Activated effector memory CD4-positive, alpha-beta T cell treated with Interleukin-2 at 50 U/mL for 16 hours (primary cell): ENCODE results near the gene RIN1.
"Not testable (repeated sequence)": the region's sequence is repeated elsewhere in the genome, so short reads cannot be mapped to it uniquely, and the experiment has no call there.

Experiments used
- DNase-seq: peaks from one replicate; pipeline ENCODE4 v3.0.0-alpha.2; 2020

RIN1 gene, protein sequence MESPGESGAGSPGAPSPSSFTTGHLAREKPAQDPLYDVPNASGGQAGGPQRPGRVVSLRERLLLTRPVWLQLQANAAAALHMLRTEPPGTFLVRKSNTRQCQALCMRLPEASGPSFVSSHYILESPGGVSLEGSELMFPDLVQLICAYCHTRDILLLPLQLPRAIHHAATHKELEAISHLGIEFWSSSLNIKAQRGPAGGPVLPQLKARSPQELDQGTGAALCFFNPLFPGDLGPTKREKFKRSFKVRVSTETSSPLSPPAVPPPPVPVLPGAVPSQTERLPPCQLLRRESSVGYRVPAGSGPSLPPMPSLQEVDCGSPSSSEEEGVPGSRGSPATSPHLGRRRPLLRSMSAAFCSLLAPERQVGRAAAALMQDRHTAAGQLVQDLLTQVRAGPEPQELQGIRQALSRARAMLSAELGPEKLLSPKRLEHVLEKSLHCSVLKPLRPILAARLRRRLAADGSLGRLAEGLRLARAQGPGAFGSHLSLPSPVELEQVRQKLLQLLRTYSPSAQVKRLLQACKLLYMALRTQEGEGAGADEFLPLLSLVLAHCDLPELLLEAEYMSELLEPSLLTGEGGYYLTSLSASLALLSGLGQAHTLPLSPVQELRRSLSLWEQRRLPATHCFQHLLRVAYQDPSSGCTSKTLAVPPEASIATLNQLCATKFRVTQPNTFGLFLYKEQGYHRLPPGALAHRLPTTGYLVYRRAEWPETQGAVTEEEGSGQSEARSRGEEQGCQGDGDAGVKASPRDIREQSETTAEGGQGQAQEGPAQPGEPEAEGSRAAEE

DNA sequence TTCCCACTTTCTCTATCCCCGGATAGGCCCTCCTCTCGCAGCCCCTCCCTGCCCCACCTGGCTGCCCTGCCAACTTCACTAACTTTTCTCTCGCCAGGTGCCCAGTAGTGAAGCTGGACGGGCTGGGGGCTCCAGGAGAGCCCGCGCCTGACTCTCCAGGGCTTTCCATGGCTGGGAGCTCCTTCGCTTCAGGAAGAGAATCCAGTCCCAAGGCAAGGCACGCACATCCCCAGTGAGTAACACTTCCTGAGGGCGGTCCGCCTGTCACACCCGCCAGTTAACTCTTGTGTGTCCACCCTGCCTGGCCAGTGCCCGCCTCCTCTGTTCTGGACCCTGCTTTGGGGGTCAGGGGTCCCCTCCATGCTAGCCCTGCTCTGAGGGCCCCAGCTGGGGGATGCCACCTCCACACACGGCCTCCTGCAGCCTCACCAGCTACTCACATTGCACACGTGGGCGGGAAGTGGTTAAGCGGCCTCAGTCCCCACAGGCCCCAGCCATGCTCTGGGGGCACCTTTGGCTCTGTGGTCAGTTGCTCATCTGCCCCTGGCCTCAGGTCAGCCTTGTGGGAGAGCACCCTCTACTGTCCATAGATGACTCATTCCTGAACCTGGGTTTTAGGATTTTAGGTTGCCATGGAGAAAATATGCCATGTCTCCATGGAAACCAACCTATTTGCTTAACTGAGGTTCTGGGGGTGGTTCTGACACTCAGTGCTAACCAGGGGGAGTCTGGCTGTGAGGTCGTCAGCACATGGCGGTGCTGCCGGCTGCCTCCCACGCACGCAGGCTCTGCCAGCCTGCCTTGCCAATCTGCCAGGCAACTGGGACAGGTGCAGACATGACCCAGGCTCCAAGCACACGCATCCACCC is at the start of gene RIN1:
RIN1 (minus strand) TSS at position 201 of the 869 bp plus-strand sequence; CDS start at position 169, 32 bp downstream.
- DNase-seq: no peak

DNA sequence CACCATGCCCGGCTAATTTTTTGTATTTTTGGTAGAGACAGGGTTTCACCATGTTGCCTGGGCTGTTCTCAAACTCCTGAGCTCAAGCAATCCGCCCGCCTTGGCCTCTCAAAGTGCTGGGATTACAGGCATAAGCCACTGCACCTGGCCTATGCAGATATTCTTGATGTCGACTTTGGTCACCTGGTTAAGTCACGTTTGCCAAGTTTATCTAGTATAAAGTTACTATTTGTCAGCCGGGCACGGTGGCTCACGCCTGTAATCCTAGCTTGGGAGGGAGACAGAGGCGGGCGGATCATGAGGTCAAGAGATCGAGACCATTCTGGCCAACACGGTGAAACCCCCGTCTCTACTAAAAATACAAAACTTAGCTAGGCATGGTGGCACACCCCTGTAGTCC is 48.1 kb upstream of the RIN1 start:
- DNase-seq: not testable (repeated sequence)

DNA sequence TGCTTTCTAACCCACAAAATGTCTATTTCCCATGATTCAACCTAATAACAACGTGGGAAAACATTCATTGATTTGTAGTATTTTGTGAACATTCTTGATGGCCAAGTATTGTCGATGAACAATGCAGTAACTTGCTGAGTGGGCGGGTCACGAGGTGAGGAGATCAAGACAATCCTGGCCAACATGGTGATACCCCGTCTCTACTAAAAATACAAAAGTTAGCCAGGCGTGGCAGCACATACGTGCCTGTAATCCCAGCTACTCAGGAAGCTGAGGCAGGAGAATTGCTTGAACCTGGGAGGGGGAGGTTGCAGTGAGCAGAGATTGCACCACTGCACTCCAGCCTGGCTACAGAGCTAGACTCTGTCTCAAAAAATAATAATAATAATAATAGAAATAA is 44.0 kb upstream of the RIN1 start:
- not testable (repeated sequence) for DNase-seq

DNA sequence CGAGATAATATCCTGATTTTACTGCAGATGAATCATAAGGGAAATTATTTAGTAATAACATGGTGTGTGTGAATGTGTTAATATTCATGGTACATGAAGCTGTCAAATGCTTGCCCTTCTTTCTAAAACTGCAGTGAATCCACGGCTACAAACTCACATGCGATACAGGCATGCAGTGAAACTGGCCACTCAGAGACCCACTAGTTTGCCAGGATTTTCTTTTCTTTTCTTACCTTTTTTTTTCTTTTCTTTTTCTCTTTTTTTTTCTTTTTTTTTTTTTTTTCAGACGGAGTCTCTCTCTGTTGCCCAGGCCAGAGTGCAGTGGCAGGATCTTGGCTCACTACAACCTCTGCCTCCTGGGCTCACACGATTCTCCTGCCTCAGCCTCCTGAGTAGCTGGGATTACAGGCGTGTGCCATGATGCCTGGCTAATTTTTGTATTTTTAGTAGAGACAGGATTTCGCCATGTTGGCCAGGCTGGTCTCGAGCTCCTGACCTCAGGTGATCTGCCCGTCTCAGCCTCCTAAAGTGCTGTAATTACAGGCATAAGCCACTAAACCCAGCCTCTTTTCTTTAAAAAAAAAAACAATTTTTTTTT is 37.6 kb upstream of the RIN1 start:
- not testable (repeated sequence) for DNase-seq

DNA sequence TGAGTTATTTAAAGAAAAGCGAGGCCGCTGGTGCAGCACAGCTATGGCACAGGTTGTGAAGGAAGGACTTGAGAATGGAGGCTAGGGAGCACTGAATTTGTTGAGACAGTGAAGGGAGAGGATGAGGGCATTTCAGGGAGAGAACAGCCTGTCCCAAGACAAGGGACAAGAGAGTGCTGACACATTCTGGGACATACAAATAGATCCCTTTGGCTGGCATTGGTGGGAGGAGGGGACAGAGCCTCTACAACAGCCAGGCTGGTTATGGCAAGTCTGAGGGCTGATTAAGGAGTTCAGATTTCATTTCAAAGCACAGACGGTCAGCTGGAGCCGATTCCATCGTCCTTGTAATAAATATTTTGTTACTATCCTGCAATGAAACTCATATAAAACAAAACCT is 37.0 kb upstream of the RIN1 start:
- DNase-seq: no peak

DNA sequence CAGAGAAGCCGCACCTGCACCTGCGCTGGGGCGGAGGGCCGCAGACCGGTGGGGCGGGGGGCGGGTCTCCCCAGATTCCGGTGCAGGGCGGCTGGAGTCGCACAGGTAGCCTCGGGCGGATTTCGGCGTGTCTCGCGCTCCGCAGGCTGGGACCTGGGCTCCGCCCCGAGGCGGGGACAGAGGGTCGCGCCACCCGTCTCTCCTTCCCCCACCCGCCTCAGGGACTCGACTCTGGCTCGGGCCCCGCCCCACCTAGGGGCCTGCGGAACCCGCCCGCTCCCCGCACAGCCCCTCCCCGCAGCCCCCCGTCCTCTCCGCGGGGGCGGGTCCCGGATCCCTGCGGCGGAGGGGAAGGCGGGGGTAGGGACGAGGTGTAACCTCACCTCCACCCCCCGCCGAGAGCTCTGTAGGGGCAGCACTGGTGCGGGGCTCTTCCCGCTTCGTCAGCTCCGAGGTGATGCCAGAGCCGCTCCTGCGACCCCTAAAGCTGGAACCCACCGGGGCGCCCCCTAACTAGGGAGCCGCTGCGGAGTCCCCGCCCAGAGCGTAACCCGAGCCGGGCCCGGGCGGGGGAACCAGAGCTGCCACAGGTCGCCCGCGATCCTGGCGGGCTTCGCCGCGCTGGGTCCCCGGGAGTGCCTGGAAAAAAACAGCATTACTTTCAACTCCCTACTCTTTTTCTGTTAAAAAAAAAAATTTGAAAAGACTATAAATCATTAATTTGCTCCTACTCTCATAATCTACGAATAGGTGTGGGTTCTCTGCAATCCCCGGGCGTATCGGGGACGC is 35.6 kb upstream of the RIN1 start, which contains the start of gene SLC29A2:
SLC29A2 (minus strand) TSS at position 134 of the 789 bp plus-strand sequence. CDS start 169 bp downstream, outside the sequence.
- peak; percentile 72 for DNase-seq

DNA sequence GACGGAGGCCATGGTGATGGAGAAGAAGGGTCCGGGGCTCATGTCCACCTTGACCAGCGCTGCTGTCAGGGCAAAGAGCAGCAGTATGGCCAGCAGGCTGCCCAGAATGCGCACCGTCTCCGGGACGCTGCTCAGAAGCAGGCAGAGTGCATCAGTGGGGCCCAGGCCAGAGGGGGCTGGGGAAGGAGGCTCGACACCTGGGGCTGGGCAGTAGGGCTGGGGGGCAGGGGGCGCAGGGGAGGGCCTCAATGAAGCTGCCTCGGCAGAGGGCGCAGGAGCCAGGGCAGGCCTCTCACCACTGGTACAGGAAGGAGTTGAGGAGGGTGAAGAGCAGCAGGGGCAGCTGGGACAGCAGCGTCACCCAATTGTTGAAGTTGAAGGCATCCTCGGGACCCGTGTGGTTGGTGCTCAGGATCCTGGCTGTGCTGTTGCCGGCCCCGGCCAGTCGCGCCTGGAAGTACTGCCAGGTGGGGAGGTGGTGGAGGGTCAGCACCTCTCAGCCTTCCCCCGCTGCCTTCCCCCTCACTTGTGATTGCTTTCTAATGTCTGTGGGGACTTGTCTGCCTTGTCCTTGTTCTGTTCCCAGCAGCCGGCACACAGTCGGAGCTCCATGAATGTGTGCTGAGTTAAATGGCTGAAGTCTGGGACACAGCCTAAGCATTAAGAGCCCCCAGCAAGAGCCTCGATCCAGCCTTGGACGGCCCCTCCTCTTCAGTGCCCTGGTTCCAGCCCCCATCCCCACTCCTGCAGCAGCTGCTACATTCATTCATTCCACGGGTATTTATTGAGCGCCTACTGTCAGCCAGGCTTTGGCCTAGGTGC is 33.0 kb upstream of the RIN1 start:
- no peak for DNase-seq

DNA sequence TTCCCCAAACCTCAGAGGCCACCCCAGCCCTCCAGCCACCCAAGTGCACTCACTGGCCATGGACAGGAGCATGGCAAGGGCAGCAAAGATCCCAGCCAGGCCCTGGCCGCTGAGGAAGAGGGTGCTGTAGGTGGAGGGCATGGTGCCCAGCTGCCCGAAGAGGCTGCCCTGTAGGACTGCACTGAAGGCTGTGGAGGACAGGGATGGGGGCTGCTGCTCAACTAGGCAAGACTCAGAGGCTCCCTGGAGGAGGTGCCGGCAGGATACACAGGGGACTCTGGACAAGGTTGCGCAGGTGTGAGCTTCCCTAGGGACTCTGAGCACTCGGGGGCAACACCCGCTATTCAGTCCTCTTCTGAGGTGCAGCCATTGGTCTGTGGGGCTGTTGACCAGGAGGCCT is 32.2 kb upstream of the RIN1 start:
- DNase-seq: no peak

DNA sequence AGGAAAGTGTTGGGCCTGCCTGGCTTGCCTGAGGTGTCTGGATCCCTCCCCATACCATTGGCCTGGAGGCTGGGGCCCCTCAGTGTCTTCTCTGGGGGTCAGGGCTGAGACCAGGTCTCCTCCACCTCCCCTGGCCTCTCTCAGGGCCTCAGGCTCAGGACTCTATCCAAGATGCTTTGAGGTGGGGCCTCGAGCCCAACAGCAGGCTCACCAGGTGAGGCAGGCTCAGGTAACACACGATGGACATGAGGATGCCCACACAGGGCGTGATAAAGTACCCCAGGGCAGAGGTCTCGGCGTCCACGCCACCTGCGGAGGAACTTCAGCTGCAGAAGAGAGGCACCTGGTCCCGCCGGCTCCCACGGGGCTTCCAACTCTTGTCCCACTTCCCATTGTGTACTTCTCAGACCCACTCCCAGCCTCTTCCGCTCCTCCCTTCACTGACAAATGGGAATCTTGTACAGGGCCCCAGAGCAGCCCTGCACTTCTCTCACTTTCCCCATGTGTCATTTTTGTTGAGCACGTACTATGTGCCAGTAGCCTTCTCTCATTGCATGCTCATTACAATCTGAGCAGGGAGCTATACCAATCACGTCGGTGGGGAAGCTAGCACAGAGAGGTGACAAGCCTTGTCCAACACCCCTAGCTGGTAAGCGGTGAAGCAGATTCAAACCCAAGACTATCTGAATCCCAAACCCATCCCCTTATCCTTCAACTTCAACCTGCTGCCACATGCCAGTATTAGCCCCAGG is 31.5 kb upstream of the RIN1 start:
- no peak for DNase-seq

DNA sequence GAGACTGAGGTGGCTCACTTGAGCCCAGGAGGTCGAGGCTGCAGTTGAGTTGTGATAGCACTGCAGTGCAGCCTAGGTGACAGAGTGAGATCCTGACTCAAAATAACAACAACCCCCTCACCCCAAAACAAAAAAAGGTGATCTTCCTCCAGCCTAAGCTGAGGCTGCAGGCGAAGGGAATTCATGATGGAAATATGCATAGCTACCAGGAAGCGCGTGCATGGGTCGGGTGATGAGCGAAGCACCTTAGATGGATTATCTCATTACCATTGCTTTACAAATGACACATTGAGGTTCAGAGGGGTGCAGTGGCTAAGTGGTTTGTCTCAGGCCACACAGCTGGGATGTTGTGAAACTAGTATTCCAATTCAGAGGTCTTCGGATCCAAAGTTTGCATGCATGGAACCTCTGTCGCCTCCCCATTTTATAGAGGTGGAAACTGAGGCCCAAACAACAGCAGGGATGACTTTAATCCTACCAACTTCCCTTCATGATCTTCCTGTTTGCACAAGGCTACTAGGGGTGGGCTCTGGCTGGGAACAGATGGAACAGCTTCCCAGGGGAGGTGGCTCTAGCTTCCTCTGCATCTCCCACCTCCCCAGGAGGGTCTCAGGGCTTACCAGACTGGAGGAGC is 30.7 kb upstream of the RIN1 start:
- no peak for DNase-seq

DNA sequence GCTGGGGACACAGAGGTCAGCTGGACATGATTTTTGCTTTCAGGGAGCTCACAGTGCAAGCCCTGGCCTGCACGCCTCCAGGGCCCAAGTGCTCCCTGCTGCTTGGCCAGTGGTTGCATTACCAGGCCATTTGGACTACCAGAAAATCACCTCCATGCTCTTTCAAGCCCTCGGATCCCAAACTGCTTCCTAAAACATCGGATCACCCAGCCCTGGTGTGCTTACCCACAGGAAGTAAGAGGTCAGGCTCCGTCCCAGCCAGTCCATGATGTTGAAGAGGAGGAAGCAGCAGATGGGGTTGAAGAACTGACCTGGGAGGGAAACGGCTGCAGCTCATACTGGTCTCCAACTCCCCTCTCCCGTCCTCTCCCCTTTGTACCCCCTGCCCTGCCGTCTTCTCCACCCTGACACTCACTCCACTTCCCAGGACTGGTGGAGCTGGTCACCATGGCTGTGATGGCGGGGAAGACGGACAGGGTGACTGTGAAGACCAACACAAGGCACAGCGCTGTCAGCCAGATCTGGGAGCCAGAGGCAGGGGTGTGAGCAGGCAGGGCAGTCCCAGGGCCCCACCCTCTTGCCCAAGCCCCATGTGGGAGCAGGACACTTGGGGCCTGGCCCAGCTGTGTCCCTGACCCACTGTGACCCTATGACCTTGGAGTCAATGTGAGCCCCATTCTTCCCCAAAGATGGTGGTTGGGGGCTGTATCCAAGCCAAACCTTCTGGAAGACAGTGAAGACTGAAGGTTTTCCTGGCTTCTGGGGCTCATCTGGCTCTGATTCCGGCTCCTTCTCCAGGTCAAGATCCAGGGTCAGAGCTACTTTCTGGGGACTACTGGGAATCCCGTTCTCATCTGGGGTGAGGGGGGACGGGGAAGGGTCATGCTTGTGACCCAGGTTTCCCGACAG is 29.7 kb upstream of the RIN1 start:
- DNase-seq: no peak

DNA sequence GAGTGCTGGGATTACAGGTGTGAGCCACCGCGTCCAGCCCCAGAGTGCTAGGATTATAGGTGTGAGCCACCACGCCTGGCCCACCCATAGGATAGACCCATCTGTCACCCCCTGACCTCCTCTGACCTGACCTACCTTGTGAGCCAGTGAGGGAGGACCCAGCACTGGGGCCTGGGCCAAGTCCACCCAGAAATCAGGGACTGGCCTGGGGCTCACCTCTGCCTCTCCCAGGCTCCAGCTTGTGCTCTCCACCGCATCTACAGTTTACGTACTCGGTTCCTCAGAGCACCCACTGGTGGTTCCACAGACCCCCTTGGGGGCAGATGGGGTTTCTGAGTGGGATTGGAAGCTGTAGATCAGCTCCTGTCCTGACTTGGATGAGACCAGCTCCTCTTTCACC is 28.9 kb upstream of the RIN1 start:
- no peak for DNase-seq

DNA sequence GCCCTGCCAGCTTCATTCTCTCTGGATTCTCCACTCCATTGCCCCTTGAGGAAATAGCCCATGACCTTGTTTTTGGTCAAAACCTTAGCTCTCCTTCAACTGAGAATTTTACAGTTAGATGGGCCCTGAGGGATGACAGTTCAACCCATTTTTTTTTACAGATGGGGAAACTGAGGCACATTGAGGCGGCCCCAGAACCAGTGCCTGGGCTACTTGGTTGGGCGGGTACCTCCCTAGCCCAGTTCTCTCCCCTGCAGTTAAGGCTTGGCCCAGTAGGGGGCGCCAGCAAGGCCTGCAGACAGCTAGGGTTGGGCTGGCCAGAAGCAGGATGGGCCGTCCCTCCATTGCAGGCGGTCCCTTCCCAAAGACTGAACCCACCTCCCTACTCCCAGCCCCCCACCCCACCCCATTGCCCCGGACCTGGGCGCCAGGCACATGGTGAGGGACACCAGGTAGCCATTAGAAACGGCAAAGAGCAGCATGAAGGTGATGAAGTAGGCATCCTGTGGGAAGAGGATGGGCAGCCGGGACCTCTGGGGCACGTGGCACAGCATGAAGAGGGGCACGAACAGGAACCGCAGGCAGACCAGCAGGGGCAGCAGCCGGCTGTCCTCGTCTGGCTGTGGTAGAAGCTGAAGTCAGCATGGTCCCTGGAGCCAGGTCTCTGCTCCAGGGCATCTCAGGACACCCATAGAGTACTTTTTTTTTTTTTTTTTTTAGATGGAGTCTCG is 27.7 kb upstream of the RIN1 start:
- peak; percentile 40 for DNase-seq

DNA sequence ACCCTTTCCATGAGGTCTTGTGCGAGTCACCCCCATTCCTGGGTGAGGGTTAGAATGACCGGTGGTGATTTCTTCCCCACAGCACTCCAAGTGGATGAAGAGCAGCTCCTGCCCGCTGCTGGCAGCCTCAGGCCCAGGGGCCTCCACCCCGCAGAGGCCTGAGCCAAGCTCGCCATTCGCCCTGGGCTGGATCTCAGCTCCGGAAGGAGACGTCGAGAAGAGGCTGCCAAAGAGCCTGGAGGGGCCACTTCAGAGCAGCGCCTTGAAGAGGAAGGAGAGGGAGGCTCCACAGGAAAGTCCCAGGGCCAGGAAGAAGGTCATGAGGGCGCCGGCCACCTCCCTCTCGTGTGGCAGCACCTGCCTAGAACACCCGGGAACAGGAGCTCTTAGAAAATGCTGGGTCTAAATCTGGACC is 27.0 kb upstream of the RIN1 start:
- no peak for DNase-seq

DNA sequence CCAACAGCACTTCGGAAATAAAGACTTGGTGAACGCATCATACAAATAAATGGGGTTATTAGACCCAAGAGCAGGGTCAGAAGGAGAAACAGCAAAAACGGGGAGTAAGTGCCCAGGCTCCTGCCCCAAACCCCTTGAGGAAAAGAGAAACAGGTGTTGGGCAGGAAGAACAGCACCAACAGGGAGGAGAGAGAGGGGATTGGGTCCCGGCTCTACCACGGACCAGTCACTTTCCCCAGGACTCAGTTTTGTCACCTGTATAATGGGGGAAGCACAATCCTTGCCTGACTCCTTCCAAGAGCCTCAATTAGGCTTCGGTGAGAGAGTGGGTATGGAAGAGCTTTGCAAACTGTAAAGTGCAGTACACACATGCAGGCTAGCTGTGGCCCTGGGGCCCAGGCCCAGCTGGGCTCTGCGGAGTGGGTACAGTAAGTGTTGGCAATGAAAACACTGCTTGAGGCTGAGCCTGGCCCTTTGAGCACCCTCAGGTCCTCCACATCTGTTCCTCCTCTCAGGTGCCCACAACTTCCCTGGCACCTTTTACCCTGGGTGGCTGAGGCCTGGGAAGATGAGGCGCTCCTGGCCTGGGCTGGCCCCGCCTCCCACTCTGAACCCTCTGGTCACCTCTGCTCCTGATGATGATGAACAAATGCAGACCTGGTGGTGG is 26.4 kb upstream of the RIN1 start:
- DNase-seq: no peak

DNA sequence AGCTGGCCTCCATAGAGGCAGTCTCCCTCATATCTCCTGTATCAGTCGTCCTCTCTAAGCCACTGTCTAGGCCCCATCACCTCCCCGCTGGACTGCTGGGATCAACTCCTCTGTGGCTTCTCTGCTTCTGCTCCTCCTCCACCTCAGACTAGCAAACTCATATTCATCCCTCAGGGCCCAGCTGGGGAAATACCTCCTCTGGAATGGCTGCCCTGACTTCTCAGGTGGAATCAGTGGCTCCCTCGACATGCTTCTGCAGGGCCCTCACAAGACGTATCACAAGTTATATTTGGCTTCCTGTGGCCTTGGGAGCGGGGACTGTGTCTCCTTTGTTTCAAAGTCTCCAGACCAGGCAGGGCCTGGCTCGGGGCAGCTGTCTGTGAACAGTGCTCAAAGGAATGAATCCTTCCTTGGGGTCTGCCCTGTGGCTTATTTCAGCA is 25.3 kb upstream of the RIN1 start:
- DNase-seq: no peak
